GM12878 (cell line): Measurements from ENCODE around the gene DMD. TPM values are rescaled to one million over a fixed set of nuclear protein-coding genes. Genes with fewer than 3 reads are reported as not detected.

Experiments used
- ATAC-seq: fragments of 200-7000 bp; cut with Tn5 transposase; 3 replicates; pipeline ENCODE4 v1.9.1; 2020; ENCODE audit warnings: mild to moderate bottlenecking, moderate library complexity
- BruUV-seq: library from RNA; stranded (reverse); fragments of 400-500 nt; replicated peaks from 2 replicates; lab custom pipeline; 2021; lab: Mats Ljungman, UMichigan
- CTCF ChIA-PET: fragments of 300-600 bp; sonication (Branson Sonifier 250); formaldehyde crosslinking; extraction: SDS; loops from one replicate; lab custom pipeline; 2021; ENCODE audit warnings: inconsistent platforms; lab: Yijun Ruan, JAX
- POLR2A ChIA-PET: fragments of 350-600 bp; formaldehyde crosslinking; extraction: SDS; loops from one replicate; lab custom pipeline; 2021; ENCODE audit warnings: inconsistent platforms; lab: Charles Lee
- RAD21 ChIA-PET: fragments of 300-600 bp; sonication (Branson Sonifier 250); formaldehyde crosslinking; loops from one replicate; lab custom pipeline; 2023; ENCODE audit warnings: antibody characterized with exemption; ENCODE audit not compliant: unreplicated experiment; lab: Charles Lee
- SMC1A ChIA-PET: fragments of 300-600 bp; sonication (Branson Sonifier 250); formaldehyde crosslinking; loops from one replicate; lab custom pipeline; 2023; ENCODE audit not compliant: unreplicated experiment, uncharacterized antibody; lab: Charles Lee
- DNase-seq: peaks from one replicate; pipeline ENCODE4 v3.0.0-alpha.2; 2011; ENCODE audit warnings: low read depth, low spot score
- FAIRE-seq: peaks from 3 replicates; lab custom pipeline; 2011; peaks lifted over from hg19 to GRCh38; lab: Jason Lieb, UNC
- H2AFZ ChIP-seq: 2 replicates; pipeline ENCODE4 v1.6.0; 2011; ENCODE audit warnings: low read depth, low read length, control low read depth; ENCODE audit not compliant: control insufficient read depth
- H3K27ac ChIP-seq: 2 replicates; pipeline ENCODE4 v1.5.1; 2011; ENCODE audit warnings: control low read depth; ENCODE audit not compliant: control insufficient read depth, insufficient read depth
- H3K27me3 ChIP-seq, 2 experiments: replicated peaks in 1 of 2; 2 replicates each; pipeline versions ENCODE4 v1.6.0 to v1.6.1; 2011; ENCODE audit warnings: low read length in 1 of 2; ENCODE audit not compliant: control insufficient read depth in 2 of 2, insufficient read depth in 2 of 2
- H3K36me3 ChIP-seq, 2 experiments: 2 replicates each; pipeline ENCODE4 v1.5.1; 2011; ENCODE audit warnings: low read length in 1 of 2; ENCODE audit not compliant: control insufficient read depth in 2 of 2, insufficient read depth in 2 of 2
- H3K4me1 ChIP-seq: 2 replicates; pipeline ENCODE4 v1.6.1; 2011; ENCODE audit warnings: mild to moderate bottlenecking, low read length, moderate library complexity, mixed read lengths; ENCODE audit not compliant: control insufficient read depth, insufficient read depth
- H3K4me2 ChIP-seq: 2 replicates; pipeline ENCODE4 v1.6.0; 2011; ENCODE audit warnings: control low read depth; ENCODE audit not compliant: control insufficient read depth, insufficient read depth
- H3K4me3 ChIP-seq: fragments of 200-600 bp; sonication (generic); 2 replicates; pipeline ENCODE4 v1.5.1; 2016
- H3K79me2 ChIP-seq: 2 replicates; pipeline ENCODE4 v1.6.0; 2011; ENCODE audit warnings: low read length; ENCODE audit not compliant: control insufficient read depth, insufficient read depth
- H3K9ac ChIP-seq: 2 replicates; pipeline ENCODE4 v1.8.0; 2011; ENCODE audit warnings: low read length, control low read depth, mixed read lengths; ENCODE audit not compliant: control insufficient read depth, insufficient read depth
- H3K9me3 ChIP-seq: replicated peaks from 3 replicates; pipeline ENCODE4 v1.5.1; 2011; ENCODE audit warnings: mild to moderate bottlenecking, low read length; ENCODE audit not compliant: control insufficient read depth, insufficient read depth
- H4K20me1 ChIP-seq: 2 replicates; pipeline ENCODE4 v1.6.0; 2011; ENCODE audit not compliant: control insufficient read depth, insufficient read depth
- BMI1 ChIP-seq: fragments of 450-650 bp; IDR thresholded peaks from 2 replicates; pipeline ENCODE4 v1.6.1; 2016; ENCODE audit warnings: mild to moderate bottlenecking, moderate library complexity, borderline replicate concordance
- GABPA ChIP-seq: IDR thresholded peaks from 2 replicates; pipeline ENCODE4 v1.6.1; 2014; ENCODE audit warnings: antibody characterized with exemption, low read depth, mild to moderate bottlenecking, inconsistent platforms
- GATAD2B ChIP-seq: fragments of 450-650 bp; conservative IDR thresholded peaks from 2 replicates; pipeline ENCODE4 v1.6.1; 2017; ENCODE audit warnings: low read depth, mild to moderate bottlenecking, moderate library complexity
- MTA2 ChIP-seq: fragments of 450-650 bp; IDR thresholded peaks from 2 replicates; pipeline ENCODE4 v1.6.1; 2016; ENCODE audit warnings: low read depth, mild to moderate bottlenecking, moderate library complexity
- NFXL1 ChIP-seq: fragments of 450-650 bp; IDR thresholded peaks from 2 replicates; pipeline ENCODE4 v1.6.1; 2017; ENCODE audit warnings: antibody characterized with exemption, mild to moderate bottlenecking, borderline replicate concordance
- RBBP5 ChIP-seq: fragments of 200-600 bp; sonication (generic); conservative IDR thresholded peaks from 2 replicates; pipeline ENCODE4 v1.6.1; 2016
- RCOR1 ChIP-seq: conservative IDR thresholded peaks from 2 replicates; pipeline ENCODE4 v1.6.1; 2012; ENCODE audit warnings: low read depth, low read length, improper control_type of control experiment
- STAT3 ChIP-seq: IDR thresholded peaks from 2 replicates; pipeline ENCODE4 v1.6.1; 2011; ENCODE audit warnings: low read depth, low read length, improper control_type of control experiment
- WGBS: methylation state at CpG from one replicate; pipeline ENCODE4 v1.1.6; 2016; ENCODE audit warnings: low lambda C conversion rate; ENCODE audit not compliant: insufficient replicate concordance, insufficient coverage; ENCODE audit errors: missing lambda C conversion rate; 5-methylcytosine and 5-hydroxymethylcytosine counted together
- in situ Hi-C: fragments of 300-500 bp; cut with MboI; formaldehyde crosslinking; loops from 9 replicates; pipeline ENCODE4 v1.14.3; 2018; ENCODE audit warnings: mixed read lengths
- intact Hi-C: fragments of 100-400 bp; cut with micrococcal nuclease; formaldehyde crosslinking; loops from one replicate; pipeline ENCODE4 v1.14.2; 2022; ENCODE audit not compliant: unreplicated experiment
- polyA plus RNA-seq, 11 experiments: library from polyadenylated mRNA; depleted of rRNA in 4 of 11; unstranded in 6 of 11; stranded (reverse) in 5 of 11; fragments of >200 nt; fragmentation: Nextera tagmentation in 4 of 11; fragmentation: Illumina TruSeq in 1 of 11; extraction: Ambion mirVana in 4 of 11; extraction: Trizol in 1 of 11; gene quantifications; 1 replicate in 1 of 11; 2 replicates in 10 of 11; pipeline versions ENCODE4 v1.2.1 to v1.2.3, GENCODE V29; 2011 to 2016; ENCODE audit warnings: inconsistent platforms in 2 of 11, missing spikeins in 2 of 11, low read depth in 1 of 11
- total RNA-seq, 4 experiments: library from RNA; depleted of rRNA in 3 of 4; stranded (reverse); fragments of >200 nt in 3 of 4; fragmentation: Illumina TruSeq in 1 of 4; extraction: Trizol in 1 of 4; gene quantifications; 2 replicates each; pipeline versions ENCODE4 v1.2.1 to v1.2.3, GENCODE V29; 2013 to 2021
- TF ChIP-seq, protein P1 (sequence below): IDR thresholded peaks from 2 replicates; pipeline ENCODE4 v1.6.1; 2011; ENCODE audit warnings: mild to moderate bottlenecking, low read depth, low read length, moderate library complexity; ENCODE audit not compliant: insufficient replicate concordance
- TF ChIP-seq, protein P2 (sequence below): fragments of 450-650 bp; IDR thresholded peaks from 2 replicates; pipeline ENCODE4 v1.6.1; 2017; ENCODE audit warnings: mild to moderate bottlenecking, moderate library complexity

DMD gene
- total and polyA plus RNA-seq, 10 of the 15 experiments (the other 5 are each of a cell fraction or from before 2014, with no cell fraction given): 1.4 to 24.3 (median 4.3) TPM

DNA sequence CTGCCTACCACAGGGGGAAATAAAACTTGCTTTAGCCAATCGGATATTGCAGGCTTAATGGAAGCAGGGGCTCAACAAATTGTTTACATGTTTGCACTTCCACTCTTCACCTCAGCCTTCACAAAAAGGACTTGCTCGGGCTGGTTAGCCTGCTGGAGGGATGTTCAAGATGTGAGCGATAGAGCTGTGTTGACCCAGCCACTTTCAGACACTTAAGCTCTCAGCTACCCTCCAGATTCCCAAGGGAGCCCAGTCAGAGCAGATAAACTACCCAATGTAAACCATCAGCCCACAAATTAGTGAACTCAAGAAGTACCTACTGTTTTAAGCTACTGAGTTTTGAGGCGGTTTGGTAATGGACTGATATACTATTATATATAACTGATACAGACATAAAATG is 1631.1 kb downstream of the DMD start:
- no peaks in the 10 kb centered on the region for H4K20me1 ChIP-seq
- H3K4me3 ChIP-seq: no peak overlapping the region
- H3K4me1 ChIP-seq: no peaks in the 10 kb centered on the region
- intact Hi-C loops: no loop called here
- no peaks in the 10 kb centered on the region for H3K79me2 ChIP-seq
- no TSS peak for BruUV-seq
- WGBS: 3% methylated on average over 4 of the region's 4 CpGs
- ATAC-seq: peak; percentile 58
- TF ChIP-seq NFXL1 (no peak), RBBP5 (no peak), GABPA (no peak), BMI1 (no peak), STAT3 (no peak), MTA2 (no peak), GATAD2B (no peak), RCOR1 (no peak)
- TF ChIP-seq, protein P1, sequence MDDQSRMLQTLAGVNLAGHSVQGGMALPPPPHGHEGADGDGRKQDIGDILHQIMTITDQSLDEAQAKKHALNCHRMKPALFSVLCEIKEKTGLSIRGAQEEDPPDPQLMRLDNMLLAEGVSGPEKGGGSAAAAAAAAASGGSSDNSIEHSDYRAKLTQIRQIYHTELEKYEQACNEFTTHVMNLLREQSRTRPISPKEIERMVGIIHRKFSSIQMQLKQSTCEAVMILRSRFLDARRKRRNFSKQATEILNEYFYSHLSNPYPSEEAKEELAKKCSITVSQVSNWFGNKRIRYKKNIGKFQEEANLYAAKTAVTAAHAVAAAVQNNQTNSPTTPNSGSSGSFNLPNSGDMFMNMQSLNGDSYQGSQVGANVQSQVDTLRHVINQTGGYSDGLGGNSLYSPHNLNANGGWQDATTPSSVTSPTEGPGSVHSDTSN: no peak
- TF ChIP-seq, protein P2, sequence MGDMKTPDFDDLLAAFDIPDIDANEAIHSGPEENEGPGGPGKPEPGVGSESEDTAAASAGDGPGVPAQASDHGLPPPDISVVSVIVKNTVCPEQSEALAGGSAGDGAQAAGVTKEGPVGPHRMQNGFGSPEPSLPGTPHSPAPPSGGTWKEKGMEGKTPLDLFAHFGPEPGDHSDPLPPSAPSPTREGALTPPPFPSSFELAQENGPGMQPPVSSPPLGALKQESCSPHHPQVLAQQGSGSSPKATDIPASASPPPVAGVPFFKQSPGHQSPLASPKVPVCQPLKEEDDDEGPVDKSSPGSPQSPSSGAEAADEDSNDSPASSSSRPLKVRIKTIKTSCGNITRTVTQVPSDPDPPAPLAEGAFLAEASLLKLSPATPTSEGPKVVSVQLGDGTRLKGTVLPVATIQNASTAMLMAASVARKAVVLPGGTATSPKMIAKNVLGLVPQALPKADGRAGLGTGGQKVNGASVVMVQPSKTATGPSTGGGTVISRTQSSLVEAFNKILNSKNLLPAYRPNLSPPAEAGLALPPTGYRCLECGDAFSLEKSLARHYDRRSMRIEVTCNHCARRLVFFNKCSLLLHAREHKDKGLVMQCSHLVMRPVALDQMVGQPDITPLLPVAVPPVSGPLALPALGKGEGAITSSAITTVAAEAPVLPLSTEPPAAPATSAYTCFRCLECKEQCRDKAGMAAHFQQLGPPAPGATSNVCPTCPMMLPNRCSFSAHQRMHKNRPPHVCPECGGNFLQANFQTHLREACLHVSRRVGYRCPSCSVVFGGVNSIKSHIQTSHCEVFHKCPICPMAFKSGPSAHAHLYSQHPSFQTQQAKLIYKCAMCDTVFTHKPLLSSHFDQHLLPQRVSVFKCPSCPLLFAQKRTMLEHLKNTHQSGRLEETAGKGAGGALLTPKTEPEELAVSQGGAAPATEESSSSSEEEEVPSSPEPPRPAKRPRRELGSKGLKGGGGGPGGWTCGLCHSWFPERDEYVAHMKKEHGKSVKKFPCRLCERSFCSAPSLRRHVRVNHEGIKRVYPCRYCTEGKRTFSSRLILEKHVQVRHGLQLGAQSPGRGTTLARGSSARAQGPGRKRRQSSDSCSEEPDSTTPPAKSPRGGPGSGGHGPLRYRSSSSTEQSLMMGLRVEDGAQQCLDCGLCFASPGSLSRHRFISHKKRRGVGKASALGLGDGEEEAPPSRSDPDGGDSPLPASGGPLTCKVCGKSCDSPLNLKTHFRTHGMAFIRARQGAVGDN: no peak
- H3K27ac ChIP-seq: no peak overlapping the region
- CTCF ChIA-PET: no interaction called here
- RAD21 ChIA-PET: no interaction called here
- no peaks in the 10 kb centered on the region for H3K9me3 ChIP-seq
- DNase-seq: no peak
- H3K36me3 ChIP-seq: no peaks in the 10 kb centered on the region
- in situ Hi-C loops: no loop called here
- no peak for FAIRE-seq
- H2AFZ ChIP-seq: no peak overlapping the region
- no peak overlapping the region for H3K4me2 ChIP-seq
- no peak overlapping the region for H3K9ac ChIP-seq
- POLR2A ChIA-PET: no interaction called here
- H3K27me3 ChIP-seq: no peaks in the 10 kb centered on the region
- SMC1A ChIA-PET: interaction anchor here (1.0 kb wide), 1 partner anchor 14 kb away, joined by 5 read pairs; no protein-coding TSS in a partner anchor
